Endodermal cell (in vitro differentiated cells): ENCODE results near the gene MAPKAPK2. TPM values are rescaled to one million over a fixed set of nuclear protein-coding genes. Genes with fewer than 3 reads are reported as not detected.

Experiments
- DNase-seq: peaks from one replicate; pipeline ENCODE4 v3.0.0-alpha.2; 2017
- H3K27ac ChIP-seq: 2 replicates; pipeline ENCODE4 v1.5.1; 2013; ENCODE audit warnings: mild to moderate bottlenecking, low read depth, low read length, moderate library complexity
- H3K27me3 ChIP-seq: 2 replicates; pipeline ENCODE4 v1.6.1; 2013; ENCODE audit warnings: mild to moderate bottlenecking, low read length, moderate library complexity; ENCODE audit not compliant: insufficient read depth, control insufficient read depth, poor library complexity, severe bottlenecking
- H3K36me3 ChIP-seq: 2 replicates; pipeline ENCODE4 v1.7.0; 2013; ENCODE audit warnings: mild to moderate bottlenecking, low read length, moderate library complexity; ENCODE audit not compliant: control insufficient read depth, insufficient read depth
- H3K4me1 ChIP-seq: one replicate; pipeline ENCODE4 v1.7.0; 2013; ENCODE audit warnings: low read length; ENCODE audit not compliant: control insufficient read depth, insufficient read depth
- H3K4me3 ChIP-seq: 2 replicates; pipeline ENCODE4 v1.5.1; 2013; ENCODE audit warnings: mild to moderate bottlenecking, low read length, moderate library complexity
- H3K9ac ChIP-seq: 2 replicates; pipeline ENCODE4 v1.6.1; 2013; ENCODE audit warnings: mild to moderate bottlenecking, low read length, moderate library complexity; ENCODE audit not compliant: poor library complexity, severe bottlenecking; ENCODE audit errors: extremely low read depth
- H3K9me3 ChIP-seq: 2 replicates; pipeline ENCODE4 v1.6.1; 2013; ENCODE audit warnings: mild to moderate bottlenecking, low read length, moderate library complexity; ENCODE audit not compliant: control insufficient read depth
- H3K27ac Mint-ChIP-seq: 2 replicates; pipeline ENCODE4 v1.8.0; 2020; ENCODE audit warnings: mixed read lengths
- H3K27me3 Mint-ChIP-seq: 2 replicates; pipeline ENCODE4 v1.8.0; 2021; ENCODE audit warnings: mild to moderate bottlenecking, mixed read lengths; ENCODE audit not compliant: insufficient read depth
- H3K36me3 Mint-ChIP-seq: 2 replicates; pipeline ENCODE4 v1.8.0; 2020; ENCODE audit warnings: low read depth, mixed read lengths
- H3K4me1 Mint-ChIP-seq: 2 replicates; pipeline ENCODE4 v1.8.0; 2020; ENCODE audit warnings: mixed read lengths
- H3K4me3 Mint-ChIP-seq: 2 replicates; pipeline ENCODE4 v1.8.0; 2020; ENCODE audit warnings: mild to moderate bottlenecking, moderate library complexity, mixed read lengths
- H3K9me3 Mint-ChIP-seq: 2 replicates; pipeline ENCODE4 v1.8.0; 2020; ENCODE audit warnings: mild to moderate bottlenecking, mixed read lengths
- CTCF ChIP-seq: fragments of 200-600 bp; sonication (generic); conservative IDR thresholded peaks from 2 replicates; pipeline ENCODE4 v1.5.0; 2021; ENCODE audit warnings: antibody characterized with exemption, mild to moderate bottlenecking
- WGBS, 2 experiments: methylation state at CpG; one replicate each; pipeline versions ENCODE4 v1.1.5 to v1.1.7; 2013; ENCODE audit warnings: missing lambda C conversion rate in 2 of 2, mixed read lengths in 1 of 2; ENCODE audit not compliant: insufficient coverage in 1 of 2, insufficient read length in 1 of 2; 5-methylcytosine and 5-hydroxymethylcytosine counted together
- total RNA-seq, 2 donors: library from RNA; stranded (reverse); fragmentation: NEBNext Ultra II Directional in 1 of 2; extraction: Animal tissue kit (Norgen Biotek cat#: 25700) in 1 of 2; gene quantifications; 2 replicates in 1 of 2; 3 replicates in 1 of 2; pipeline ENCODE4 v1.2.1, GENCODE V29; 2021

MAPKAPK2 gene
- total RNA-seq, 2 donors from 2014 or later: 72.8 to 79.7 TPM

DNA sequence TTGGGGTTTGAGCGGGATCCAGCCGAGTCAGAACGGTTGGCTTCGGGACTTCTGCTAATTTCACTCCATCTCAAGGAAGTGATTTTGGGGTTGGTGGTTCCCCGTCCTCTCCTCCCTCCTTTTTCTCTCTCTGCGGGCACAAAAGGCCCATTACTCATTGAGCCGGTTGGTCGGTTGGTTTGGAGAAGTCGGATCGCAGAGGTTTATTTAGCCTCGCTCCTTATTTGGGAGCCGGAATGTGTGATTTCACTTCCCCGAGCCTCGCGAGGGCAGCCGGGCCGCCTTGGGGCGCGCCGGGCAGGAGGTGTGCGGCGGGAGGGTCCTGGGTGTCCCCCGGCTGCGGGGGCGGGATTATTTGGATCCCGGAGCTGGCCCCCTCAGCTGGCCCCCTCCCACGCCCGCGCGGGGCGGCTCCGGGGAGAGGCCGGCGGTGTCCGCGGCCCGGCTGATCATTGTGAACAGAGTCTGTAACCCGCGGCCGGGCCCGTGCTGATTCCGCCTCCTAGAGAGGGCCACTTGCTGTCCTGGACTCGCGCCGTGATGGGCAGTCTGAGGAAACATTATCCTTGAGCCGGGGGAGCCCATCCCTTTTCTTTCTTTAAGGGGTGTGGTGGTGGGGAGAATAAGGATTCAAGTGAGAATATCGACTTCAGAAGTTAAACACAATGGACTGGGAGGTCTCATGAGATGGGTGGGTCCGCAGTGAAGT lies 1.2 kb downstream of the MAPKAPK2 start:
- Histone ChIP-seq H3K27me3 (peaks cover 36% of the 10 kb centered on the region), H3K36me3 (no peaks in the 10 kb centered on the region), H3K4me3 (peak overlapping the region; percentile 93), H3K9me3 (no peaks in the 10 kb centered on the region), H3K9ac (peak overlapping the region; percentile 93), H3K27ac (peak overlapping the region; percentile 76), H3K4me1 (peaks cover 19% of the 10 kb centered on the region)
- Mint-ChIP-seq H3K4me1 (peaks cover 42% of the 10 kb centered on the region), H3K36me3 (no peaks in the 10 kb centered on the region), H3K27ac (peak overlapping the region; percentile 97), H3K4me3 (peak overlapping the region; percentile 88), H3K9me3 (no peaks in the 10 kb centered on the region), H3K27me3 (peaks cover 36% of the 10 kb centered on the region)
- 0 to 1% methylated on average over 13 to 48 of the region's 48 CpGs for WGBS, 2 experiments
- DNase-seq: peak; percentile 83
- no peak for TF ChIP-seq CTCF

- H3K27ac ChIP-seq: no peak overlapping the region
- 31 to 46% methylated on average over 4 to 6 of the region's 8 CpGs for WGBS, 2 experiments
- H3K9ac ChIP-seq: peak overlapping the region; percentile 93
- peaks cover 44% of the 10 kb centered on the region for H3K4me1 Mint-ChIP-seq
- H3K4me1 ChIP-seq: peaks cover 19% of the 10 kb centered on the region
- peak overlapping the region; percentile 95 for H3K27ac Mint-ChIP-seq
- H3K27me3 ChIP-seq: peaks cover 28% of the 10 kb centered on the region
- peak overlapping the region; percentile 93 for H3K4me3 ChIP-seq
- H3K9me3 Mint-ChIP-seq: no peaks in the 10 kb centered on the region
- H3K36me3 ChIP-seq: no peaks in the 10 kb centered on the region
- H3K36me3 Mint-ChIP-seq: no peaks in the 10 kb centered on the region
- no peak for DNase-seq
- TF ChIP-seq CTCF: no peak
- H3K4me3 Mint-ChIP-seq: peak overlapping the region; percentile 88
- no peaks in the 10 kb centered on the region for H3K9me3 ChIP-seq
- peaks cover 28% of the 10 kb centered on the region for H3K27me3 Mint-ChIP-seq
These were observed 2.0 kb downstream of the MAPKAPK2 start for GRCh38 chr1:206686478-206687249.

DNA sequence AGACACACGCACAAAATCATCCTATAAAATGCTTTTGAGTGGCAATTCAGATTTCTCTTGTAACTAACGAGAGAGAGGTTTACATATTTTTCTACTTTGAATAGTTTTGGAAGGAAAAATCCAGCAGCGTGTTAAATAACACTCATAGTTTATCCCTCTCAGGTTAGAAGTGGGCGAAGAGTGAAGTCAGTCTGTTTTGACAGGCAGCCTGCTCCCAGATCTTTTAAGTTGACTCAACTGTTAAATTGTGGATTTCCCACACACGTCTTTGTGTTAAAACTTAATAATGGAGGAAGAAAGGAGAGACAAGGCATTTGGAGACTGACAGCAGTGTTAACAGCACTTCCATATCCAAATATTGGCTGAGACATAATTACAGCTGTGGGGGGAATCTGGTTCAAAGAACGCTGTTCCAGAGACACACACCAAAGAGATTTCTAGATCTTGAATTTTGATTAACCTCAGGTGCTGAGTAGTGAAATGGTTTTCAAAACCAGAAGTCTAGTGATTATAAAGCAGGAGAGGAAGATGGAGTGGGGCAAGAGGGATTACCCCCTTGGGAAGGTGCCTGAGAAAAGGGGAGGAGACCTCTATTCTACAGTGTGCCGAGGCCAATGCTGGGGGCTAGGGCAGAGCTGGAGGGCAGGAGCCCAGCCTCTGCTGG lies 2.7 kb downstream of the MAPKAPK2 start:
- Histone ChIP-seq H3K9me3 (no peaks in the 10 kb centered on the region), H3K27me3 (peaks cover 21% of the 10 kb centered on the region), H3K4me1 (peaks cover 19% of the 10 kb centered on the region), H3K36me3 (no peaks in the 10 kb centered on the region), H3K9ac (no peak overlapping the region), H3K27ac (no peak overlapping the region), H3K4me3 (peak overlapping the region; percentile 93)
- Mint-ChIP-seq H3K36me3 (no peaks in the 10 kb centered on the region), H3K27me3 (peaks cover 24% of the 10 kb centered on the region), H3K4me1 (peaks cover 51% of the 10 kb centered on the region), H3K27ac (no peak overlapping the region), H3K4me3 (peak overlapping the region; percentile 88), H3K9me3 (no peaks in the 10 kb centered on the region)
- WGBS, 2 experiments: 62 to 69% methylated on average over 3 to 7 of the region's 7 CpGs
- TF ChIP-seq CTCF: no peak
- DNase-seq: no peak
